SK-N-SH (cell line): ENCODE results near the gene RHOT2. TPM values are rescaled to one million over a fixed set of nuclear protein-coding genes. Genes with fewer than 3 reads are reported as not detected.

Experiments
- CTCF ChIA-PET: fragments of 300-600, 350-600 bp; formaldehyde crosslinking; extraction: SDS; loops from one replicate; lab custom pipeline; 2021; lab: Yijun Ruan, JAX
- POLR2A ChIA-PET: fragments of 350-600 bp; sonication (Branson Sonifier 250); formaldehyde crosslinking; extraction: SDS; loops from one replicate; lab custom pipeline; 2020; ENCODE audit warnings: antibody characterized with exemption, inconsistent platforms; lab: Yijun Ruan, JAX
- DNase-seq: peaks from one replicate; pipeline ENCODE4 v3.0.0; 2012
- H2AFZ ChIP-seq: fragments of 200-600 bp; sonication (generic); 2 replicates; pipeline ENCODE4 v1.8.1; 2016; ENCODE audit warnings: antibody characterized with exemption, mild to moderate bottlenecking, low read depth
- H3F3A ChIP-seq: fragments of 200-600 bp; sonication (generic); replicated peaks from 2 replicates; pipeline ENCODE3; 2016; ENCODE audit warnings: antibody characterized with exemption, mild to moderate bottlenecking; ENCODE audit not compliant: insufficient read depth
- H3K27ac ChIP-seq, 2 experiments: fragments of 200-500 bp in 1 of 2; fragments of 200-600 bp in 1 of 2; sonication (Bioruptor generic) in 1 of 2; sonication (generic), shearing (Covaris generic) in 1 of 2; 2 replicates each; pipeline versions ENCODE4 v1.5.1 to v1.6.1; 2014 to 2016; ENCODE audit warnings: low read depth in 2 of 2, inconsistent platforms in 1 of 2, low read length in 1 of 2, mild to moderate bottlenecking in 1 of 2, mixed read lengths in 1 of 2
- H3K27me3 ChIP-seq: fragments of 200-600 bp; sonication (generic), shearing (Covaris generic); 2 replicates; pipeline ENCODE4 v1.6.1; 2016; ENCODE audit warnings: mixed run types; ENCODE audit not compliant: insufficient read depth
- H3K36me3 ChIP-seq, 2 experiments: fragments of 200-500 bp in 1 of 2; fragments of 200-600 bp in 1 of 2; sonication (Bioruptor generic) in 1 of 2; sonication (generic) in 1 of 2; replicated peaks in 1 of 2; 2 replicates each; pipeline versions ENCODE3 to v1.5.1; 2014 to 2016; ENCODE audit warnings: low read length in 1 of 2, mild to moderate bottlenecking in 1 of 2; ENCODE audit not compliant: insufficient read depth in 2 of 2, control insufficient read depth in 1 of 2
- H3K4me1 ChIP-seq, 2 experiments: fragments of 200-500 bp in 1 of 2; fragments of 200-600 bp in 1 of 2; sonication (Bioruptor generic) in 1 of 2; sonication (generic), shearing (Covaris generic) in 1 of 2; 2 replicates each; pipeline versions ENCODE4 v1.5.1 to v1.6.1; 2014 to 2016; ENCODE audit warnings: low read depth in 1 of 2, low read length in 1 of 2, mixed run types in 1 of 2; ENCODE audit not compliant: insufficient read depth in 2 of 2, control insufficient read depth in 1 of 2
- H3K4me2 ChIP-seq: fragments of 200-600 bp; sonication (generic), shearing (Covaris generic); 2 replicates; pipeline ENCODE4 v1.6.1; 2017; ENCODE audit warnings: mixed run types
- H3K4me3 ChIP-seq, 2 experiments: fragments of 200-500 bp in 1 of 2; fragments of 200-600 bp in 1 of 2; sonication (Bioruptor generic) in 1 of 2; sonication (generic), shearing (Covaris generic) in 1 of 2; 2 replicates each; pipeline versions ENCODE4 v1.5.1 to v1.8.1; 2014 to 2016; ENCODE audit warnings: low read depth in 2 of 2, inconsistent platforms in 1 of 2, low read length in 1 of 2, mild to moderate bottlenecking in 1 of 2, mixed read lengths in 1 of 2, moderate library complexity in 1 of 2
- H3K79me2 ChIP-seq: fragments of 200-600 bp; sonication (generic); 2 replicates; pipeline ENCODE4 v1.8.1; 2017; ENCODE audit warnings: mild to moderate bottlenecking; ENCODE audit not compliant: insufficient read depth
- H3K9ac ChIP-seq: fragments of 200-600 bp; sonication (generic); 2 replicates; pipeline ENCODE4 v1.6.1; 2017; ENCODE audit warnings: mixed run types
- H3K9me2 ChIP-seq: fragments of 200-600 bp; sonication (generic); 2 replicates; pipeline ENCODE4 v1.6.1; 2017; ENCODE audit warnings: mixed run types
- H3K9me3 ChIP-seq: fragments of 200-600 bp; sonication (generic); 2 replicates; pipeline ENCODE4 v1.6.1; 2017; ENCODE audit warnings: mixed run types, mild to moderate bottlenecking, moderate library complexity
- H4K20me1 ChIP-seq: fragments of 200-600 bp; sonication (generic); 2 replicates; pipeline ENCODE4 v1.6.1; 2017; ENCODE audit warnings: mild to moderate bottlenecking, mixed run types; ENCODE audit not compliant: insufficient read depth
- CHD2 ChIP-seq: fragments of 150-350 bp; IDR thresholded peaks from 2 replicates; pipeline ENCODE4 v1.6.1; 2018; ENCODE audit warnings: low read length; ENCODE audit not compliant: partially characterized antibody
- EP300 ChIP-seq, 2 experiments: IDR thresholded peaks; 2 replicates each; pipeline versions ENCODE4 v1.4.0 to v1.6.1; 2012; ENCODE audit warnings: borderline replicate concordance in 1 of 2, low read depth in 1 of 2, low read length in 1 of 2
- FOXM1 ChIP-seq: IDR thresholded peaks from 2 replicates; pipeline ENCODE4 v1.4.0; 2012; ENCODE audit warnings: low read depth, mild to moderate bottlenecking
- GATA2 ChIP-seq: sonication (generic); formaldehyde crosslinking; IDR thresholded peaks from 2 replicates; pipeline ENCODE4 v1.5.0; 2020; ENCODE audit warnings: mild to moderate bottlenecking, missing genetic modification reagents
- JUND ChIP-seq: IDR thresholded peaks from 2 replicates; pipeline ENCODE4 v1.4.0; 2012
- NFIC ChIP-seq: IDR thresholded peaks from 2 replicates; pipeline ENCODE4 v1.4.0; 2012; ENCODE audit warnings: borderline replicate concordance
- NRF1 ChIP-seq: IDR thresholded peaks from 2 replicates; pipeline ENCODE4 v1.6.1; 2012; ENCODE audit warnings: low read depth, mild to moderate bottlenecking, low read length
- POLR2AphosphoS5 ChIP-seq: IDR thresholded peaks from 2 replicates; pipeline ENCODE4 v1.6.1; 2012; ENCODE audit warnings: low read depth, low read length
- RAD21 ChIP-seq: IDR thresholded peaks from 2 replicates; pipeline ENCODE4 v1.6.1; 2012; ENCODE audit warnings: mild to moderate bottlenecking, low read length
- RCOR1 ChIP-seq: fragments of 150-350 bp; IDR thresholded peaks from 2 replicates; pipeline ENCODE4 v1.6.1; 2017; ENCODE audit warnings: antibody characterized with exemption, low read length
- RFX5 ChIP-seq: IDR thresholded peaks from 2 replicates; pipeline ENCODE4 v1.6.1; 2012; ENCODE audit warnings: mild to moderate bottlenecking, improper control_type of control experiment, low read length
- RXRA ChIP-seq: IDR thresholded peaks from 2 replicates; pipeline ENCODE4 v1.4.0; 2012; ENCODE audit warnings: low read depth, mild to moderate bottlenecking, borderline replicate concordance
- SIN3A ChIP-seq: IDR thresholded peaks from 2 replicates; pipeline ENCODE4 v1.6.1; 2012; ENCODE audit warnings: low read depth, mild to moderate bottlenecking, low read length, moderate library complexity, borderline replicate concordance
- TCF12 ChIP-seq: IDR thresholded peaks from 2 replicates; pipeline ENCODE4 v1.4.0; 2012
- TEAD4 ChIP-seq: IDR thresholded peaks from 2 replicates; pipeline ENCODE4 v1.4.0; 2012; ENCODE audit warnings: mild to moderate bottlenecking, borderline replicate concordance; ENCODE audit not compliant: insufficient read depth
- ZBTB33 ChIP-seq: IDR thresholded peaks from 2 replicates; pipeline ENCODE4 v1.4.0; 2012; ENCODE audit warnings: low read depth, borderline replicate concordance
- WGBS: methylation state at CpG from one replicate; pipeline ENCODE4 v1.1.6; 2017; ENCODE audit warnings: low lambda C conversion rate; 5-methylcytosine and 5-hydroxymethylcytosine counted together
- polyA plus RNA-seq, 3 experiments: library from polyadenylated mRNA; depleted of rRNA; stranded (reverse); fragments of >200 nt; gene quantifications; 2 replicates each; pipeline ENCODE4 v1.2.3, GENCODE V29; 2012
- TF ChIP-seq, protein P1 (sequence below): IDR thresholded peaks from 2 replicates; pipeline ENCODE4 v1.4.0; 2012; ENCODE audit warnings: low read depth
- TF ChIP-seq, protein P2 (sequence below): IDR thresholded peaks from 2 replicates; pipeline ENCODE4 v1.6.1; 2012; ENCODE audit warnings: mild to moderate bottlenecking, low read depth, low read length, moderate library complexity

Gene RHOT2
- polyA plus RNA-seq, 1 of the 3 experiments (the other 2 are of a cell fraction): 229 TPM

- TF ChIP-seq POLR2AphosphoS5 (no peak; the same call in 1 of the 2 replicates), TEAD4 (no peak), NRF1 (no peak), EP300 (IDR thresholded peaks at IDR 0.05; ENCODE audit: borderline replicate concordance in 1 of 2, low read depth in 1 of 2, low read length in 1 of 2) (no peak), RFX5 (no peak), ZBTB33 (no peak), SIN3A (no peak)
- TF ChIP-seq, protein P1, sequence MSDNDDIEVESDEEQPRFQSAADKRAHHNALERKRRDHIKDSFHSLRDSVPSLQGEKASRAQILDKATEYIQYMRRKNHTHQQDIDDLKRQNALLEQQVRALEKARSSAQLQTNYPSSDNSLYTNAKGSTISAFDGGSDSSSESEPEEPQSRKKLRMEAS: peak; percentile 86
- TF ChIP-seq, all 33 proteins: peak for 6
Measured at GRCh38 chr16:626787-627453, 41.0 kb upstream of the RHOT2 start (continued).

GRCh38 chr16:627454-628239, 40.3 kb upstream of the RHOT2 start:
- Histone ChIP-seq H3K4me2 (peak overlapping the region; percentile 45; the same call in 1 of the 2 replicates), H3F3A (peaks cover 5% of the 10 kb centered on the region), H3K79me2 (peaks cover 5% of the 10 kb centered on the region; the same call in 1 of the 2 replicates), H3K9me3 (no peaks in the 10 kb centered on the region), H2AFZ (no peak overlapping the region), H3K27ac (peak overlapping the region in 1 of 2 experiments; percentile 91; a peak in 1 of 4 replicates), H3K4me3 (no peak overlapping the region), H3K4me1 (peaks cover 10 to 39% of the 10 kb centered on the region in 2 experiments; a peak in 3 of 4 replicates), H3K9ac (no peak overlapping the region), H3K27me3 (no peaks in the 10 kb centered on the region), H3K36me3 (peaks cover 0 to 3% of the 10 kb centered on the region in 2 experiments), H3K9me2 (no peaks in the 10 kb centered on the region), H4K20me1 (no peaks in the 10 kb centered on the region)
- WGBS: 86% methylated on average over 42 of the region's 50 CpGs
- POLR2A ChIA-PET: no interaction called here
- CTCF ChIA-PET: interaction anchor here (0.8 to 2.6 kb wide), 5 partner anchors 9 to 40 kb away, joined by 3 to 12 read pairs (median 3); partner anchors contain the start of genes METTL26 and RAB40C
- no peak for DNase-seq
- no peak for TF ChIP-seq CHD2
- no peak for TF ChIP-seq RXRA
- no peak for TF ChIP-seq RAD21
- TF ChIP-seq NRF1: no peak
- TF ChIP-seq ZBTB33: peak; percentile 68; the same call in 1 of the 2 replicates
- TF ChIP-seq EP300 (IDR thresholded peaks at IDR 0.05; ENCODE audit: borderline replicate concordance in 1 of 2, low read depth in 1 of 2, low read length in 1 of 2): no peak
- TF ChIP-seq TCF12: no peak
- no peak for TF ChIP-seq JUND
- peak; percentile 36; the same call in 1 of the 2 replicates for TF ChIP-seq NFIC
- TF ChIP-seq TEAD4: no peak
- no peak for TF ChIP-seq POLR2AphosphoS5
- TF ChIP-seq FOXM1: no peak
- TF ChIP-seq RCOR1: no peak
- TF ChIP-seq GATA2 (CRISPR knock-in tag): no peak
- TF ChIP-seq, protein P2, sequence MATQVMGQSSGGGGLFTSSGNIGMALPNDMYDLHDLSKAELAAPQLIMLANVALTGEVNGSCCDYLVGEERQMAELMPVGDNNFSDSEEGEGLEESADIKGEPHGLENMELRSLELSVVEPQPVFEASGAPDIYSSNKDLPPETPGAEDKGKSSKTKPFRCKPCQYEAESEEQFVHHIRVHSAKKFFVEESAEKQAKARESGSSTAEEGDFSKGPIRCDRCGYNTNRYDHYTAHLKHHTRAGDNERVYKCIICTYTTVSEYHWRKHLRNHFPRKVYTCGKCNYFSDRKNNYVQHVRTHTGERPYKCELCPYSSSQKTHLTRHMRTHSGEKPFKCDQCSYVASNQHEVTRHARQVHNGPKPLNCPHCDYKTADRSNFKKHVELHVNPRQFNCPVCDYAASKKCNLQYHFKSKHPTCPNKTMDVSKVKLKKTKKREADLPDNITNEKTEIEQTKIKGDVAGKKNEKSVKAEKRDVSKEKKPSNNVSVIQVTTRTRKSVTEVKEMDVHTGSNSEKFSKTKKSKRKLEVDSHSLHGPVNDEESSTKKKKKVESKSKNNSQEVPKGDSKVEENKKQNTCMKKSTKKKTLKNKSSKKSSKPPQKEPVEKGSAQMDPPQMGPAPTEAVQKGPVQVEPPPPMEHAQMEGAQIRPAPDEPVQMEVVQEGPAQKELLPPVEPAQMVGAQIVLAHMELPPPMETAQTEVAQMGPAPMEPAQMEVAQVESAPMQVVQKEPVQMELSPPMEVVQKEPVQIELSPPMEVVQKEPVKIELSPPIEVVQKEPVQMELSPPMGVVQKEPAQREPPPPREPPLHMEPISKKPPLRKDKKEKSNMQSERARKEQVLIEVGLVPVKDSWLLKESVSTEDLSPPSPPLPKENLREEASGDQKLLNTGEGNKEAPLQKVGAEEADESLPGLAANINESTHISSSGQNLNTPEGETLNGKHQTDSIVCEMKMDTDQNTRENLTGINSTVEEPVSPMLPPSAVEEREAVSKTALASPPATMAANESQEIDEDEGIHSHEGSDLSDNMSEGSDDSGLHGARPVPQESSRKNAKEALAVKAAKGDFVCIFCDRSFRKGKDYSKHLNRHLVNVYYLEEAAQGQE: no peak
